HG02870 (cell line): Measurements from ENCODE around the gene ATP1A2.
"Not testable (repeated sequence)": the region's sequence is repeated elsewhere in the genome, so short reads cannot be mapped to it uniquely, and the experiment has no call there.

ENCODE experiments used
- ATAC-seq: cut with Tn5 transposase; IDR thresholded peaks from one replicate; pipeline ENCODE4 v1.9.1; 2021; ENCODE audit warnings: mild to moderate bottlenecking, moderate library complexity; ENCODE audit not compliant: unreplicated experiment

The ATP1A2 gene

DNA sequence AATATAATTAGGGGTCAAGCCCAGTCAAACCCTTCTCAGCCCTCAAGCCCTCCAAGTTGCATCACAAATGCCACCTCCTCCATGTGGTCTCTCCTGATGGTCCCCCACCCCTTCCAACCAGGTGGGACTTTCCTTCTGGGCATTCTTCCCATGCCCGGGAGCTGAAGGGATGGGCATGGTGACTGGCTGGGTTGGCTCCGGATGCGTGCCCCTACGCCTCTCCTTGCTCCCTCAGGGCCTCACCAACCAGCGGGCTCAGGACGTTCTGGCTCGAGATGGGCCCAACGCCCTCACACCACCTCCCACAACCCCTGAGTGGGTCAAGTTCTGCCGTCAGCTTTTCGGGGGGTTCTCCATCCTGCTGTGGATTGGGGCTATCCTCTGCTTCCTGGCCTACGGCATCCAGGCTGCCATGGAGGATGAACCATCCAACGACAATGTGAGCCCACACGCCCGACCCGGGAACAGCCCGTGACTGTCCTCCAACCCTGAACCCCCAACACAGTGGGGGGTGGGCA, 7.5 kb downstream of the ATP1A2 start:
- ATAC-seq = no peak

DNA sequence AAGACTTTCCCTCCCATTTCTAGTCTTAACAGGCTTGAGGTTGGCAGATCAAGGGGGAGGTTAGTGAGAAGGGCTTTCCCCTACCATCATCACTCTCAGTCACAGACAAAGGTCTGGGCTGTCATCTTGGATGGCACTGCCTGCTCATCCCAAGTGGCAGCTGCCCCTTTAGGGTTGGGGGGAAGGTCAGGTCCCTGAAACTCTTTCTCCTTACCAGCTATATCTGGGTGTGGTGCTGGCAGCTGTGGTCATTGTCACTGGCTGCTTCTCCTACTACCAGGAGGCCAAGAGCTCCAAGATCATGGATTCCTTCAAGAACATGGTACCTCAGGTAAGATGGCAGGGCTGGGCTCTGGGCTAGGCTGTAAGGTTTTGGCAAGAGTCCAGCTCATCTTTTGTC, 8.2 kb downstream of the ATP1A2 start:
- no peak for ATAC-seq

DNA sequence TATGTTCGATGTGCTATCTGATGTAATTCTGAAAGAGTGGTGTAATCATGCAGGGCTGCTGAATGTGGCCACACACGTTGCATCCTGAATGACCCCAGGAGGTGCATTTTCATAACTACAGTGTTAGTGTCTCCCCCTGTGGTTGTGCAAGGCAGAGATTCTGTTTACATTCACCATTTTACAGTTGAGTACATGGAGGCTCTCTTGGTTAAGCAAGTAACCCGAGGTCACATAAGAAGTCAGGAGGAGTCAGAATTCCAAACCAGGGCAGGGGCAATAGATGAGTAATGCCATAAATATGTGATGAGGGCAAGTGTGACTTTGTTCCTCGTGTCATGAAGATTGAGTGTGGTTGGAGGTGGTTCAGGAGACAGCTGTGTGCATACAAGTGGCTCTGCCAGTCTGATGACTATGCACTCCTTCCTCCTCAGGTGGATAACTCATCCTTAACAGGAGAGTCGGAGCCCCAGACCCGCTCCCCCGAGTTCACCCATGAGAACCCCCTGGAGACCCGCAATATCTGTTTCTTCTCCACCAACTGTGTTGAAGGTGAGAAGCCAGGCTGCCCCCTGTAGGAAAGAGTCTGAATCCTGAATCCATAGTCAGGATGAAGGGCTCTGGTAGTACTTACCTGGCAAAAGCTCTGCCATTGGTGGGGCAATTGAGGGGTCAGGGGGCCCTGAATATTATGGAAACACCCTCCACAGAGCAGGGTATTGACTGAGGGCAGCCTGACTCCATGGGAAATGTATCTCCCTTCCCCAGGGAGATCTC, 9.3 kb downstream of the ATP1A2 start:
- no peak for ATAC-seq

DNA sequence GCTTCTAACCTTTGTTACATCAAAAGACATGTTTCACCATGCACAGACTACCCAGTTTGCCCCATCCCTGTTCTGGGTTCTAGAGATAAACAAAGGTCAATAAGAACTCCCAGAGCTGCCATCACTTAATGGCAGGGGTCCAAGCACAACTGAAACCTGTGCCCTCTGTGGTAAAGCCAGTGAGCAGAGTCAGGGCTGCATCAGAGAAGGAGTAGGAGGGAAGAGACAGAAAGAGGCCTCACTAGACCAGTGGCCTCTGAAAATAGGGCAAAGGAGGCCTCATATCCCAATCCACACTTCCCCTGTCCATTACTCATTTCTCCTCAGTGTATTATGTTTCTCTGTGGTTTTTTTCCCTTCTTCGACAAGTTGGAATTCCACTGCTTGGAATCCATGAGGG, 10.2 kb downstream of the ATP1A2 start:
- no peak for ATAC-seq

DNA sequence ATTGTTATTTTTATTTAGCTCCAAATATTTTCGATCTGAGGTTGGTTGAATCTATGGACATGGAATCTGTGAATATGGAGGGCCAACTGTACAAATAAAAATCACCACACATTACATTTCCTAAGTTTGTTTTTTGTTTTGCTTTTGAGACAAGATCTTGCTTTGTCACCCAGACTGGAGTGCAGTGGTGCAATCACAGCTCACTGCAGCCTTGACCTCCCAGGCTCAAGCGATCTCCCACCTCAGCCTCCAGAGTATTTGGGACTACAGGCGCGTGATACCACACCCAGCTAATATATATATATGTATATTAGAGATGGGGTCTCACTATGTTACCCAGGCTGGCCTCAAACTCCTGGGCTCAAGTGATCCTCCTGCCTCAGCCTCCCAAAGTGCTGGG, 10.8 kb downstream of the ATP1A2 start:
- not testable (repeated sequence) for ATAC-seq

DNA sequence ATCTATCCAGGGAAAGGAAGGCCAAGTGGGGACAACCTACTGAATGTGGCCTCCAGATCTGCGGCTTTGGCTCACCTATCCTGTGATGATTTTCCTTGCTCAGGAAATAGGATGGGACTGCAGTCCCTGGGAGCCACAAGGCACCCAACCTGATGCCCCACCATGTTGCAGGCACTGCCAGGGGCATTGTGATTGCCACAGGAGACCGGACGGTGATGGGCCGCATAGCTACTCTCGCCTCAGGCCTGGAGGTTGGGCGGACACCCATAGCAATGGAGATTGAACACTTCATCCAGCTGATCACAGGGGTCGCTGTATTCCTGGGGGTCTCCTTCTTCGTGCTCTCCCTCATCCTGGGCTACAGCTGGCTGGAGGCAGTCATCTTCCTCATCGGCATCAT, 11.8 kb downstream of the ATP1A2 start:
- no peak for ATAC-seq

DNA sequence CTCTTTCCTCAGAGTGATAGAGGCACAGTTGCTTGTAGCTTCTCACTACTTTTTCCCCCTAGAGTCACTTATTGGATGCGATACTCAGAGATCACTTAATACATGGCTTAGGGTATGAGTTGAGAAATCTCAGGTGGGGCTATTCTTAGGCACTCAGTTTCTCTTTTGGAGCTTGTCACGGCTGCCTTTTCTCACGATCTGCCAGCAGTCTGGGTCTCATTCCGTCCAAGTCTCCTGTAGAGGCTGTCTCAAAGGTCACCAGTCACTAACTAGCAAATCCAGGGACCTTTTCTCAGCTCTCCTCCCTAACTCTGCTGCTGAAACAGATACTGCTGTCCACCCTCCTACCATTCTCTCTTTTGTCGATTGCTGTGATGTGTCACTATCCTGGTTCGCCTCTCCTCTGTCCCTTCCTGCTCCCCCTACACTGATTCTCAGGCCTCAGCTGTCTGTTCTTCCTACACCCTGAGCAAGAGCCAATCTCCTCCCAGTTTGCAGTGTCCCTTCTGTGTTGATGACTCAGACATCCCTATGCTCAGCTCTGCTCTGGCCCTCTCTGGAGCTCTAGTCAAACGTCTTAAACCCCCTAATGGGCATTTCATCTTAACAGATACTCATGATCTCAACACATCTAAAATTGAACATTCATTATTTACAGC, 12.4 kb downstream of the ATP1A2 start:
- no peak for ATAC-seq

DNA sequence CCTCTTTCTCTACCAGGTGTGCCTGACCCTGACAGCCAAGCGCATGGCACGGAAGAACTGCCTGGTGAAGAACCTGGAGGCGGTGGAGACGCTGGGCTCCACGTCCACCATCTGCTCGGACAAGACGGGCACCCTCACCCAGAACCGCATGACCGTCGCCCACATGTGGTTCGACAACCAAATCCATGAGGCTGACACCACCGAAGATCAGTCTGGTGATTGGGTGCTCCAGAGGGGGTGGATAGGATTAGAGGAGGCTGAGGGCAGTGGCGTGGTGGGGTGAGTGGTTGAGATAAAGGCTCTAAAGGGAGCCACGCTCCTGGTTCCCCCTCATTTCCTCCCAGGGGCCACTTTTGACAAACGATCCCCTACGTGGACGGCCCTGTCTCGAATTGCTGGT, 13.1 kb downstream of the ATP1A2 start:
- no peak for ATAC-seq

DNA sequence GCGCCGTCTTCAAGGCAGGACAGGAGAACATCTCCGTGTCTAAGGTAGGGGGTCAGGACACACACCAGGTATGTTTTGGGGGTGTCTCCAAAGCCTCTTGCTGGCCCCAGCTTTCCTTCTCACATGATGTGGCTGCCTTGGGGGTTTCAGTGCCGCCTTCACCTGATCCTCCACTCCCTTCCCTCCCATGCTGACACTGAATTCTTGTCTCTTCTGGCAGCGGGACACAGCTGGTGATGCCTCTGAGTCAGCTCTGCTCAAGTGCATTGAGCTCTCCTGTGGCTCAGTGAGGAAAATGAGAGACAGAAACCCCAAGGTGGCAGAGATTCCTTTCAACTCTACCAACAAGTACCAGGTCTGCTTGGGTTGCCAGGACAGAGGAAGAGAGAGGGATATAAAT, 13.5 kb downstream of the ATP1A2 start:
- no peak for ATAC-seq

DNA sequence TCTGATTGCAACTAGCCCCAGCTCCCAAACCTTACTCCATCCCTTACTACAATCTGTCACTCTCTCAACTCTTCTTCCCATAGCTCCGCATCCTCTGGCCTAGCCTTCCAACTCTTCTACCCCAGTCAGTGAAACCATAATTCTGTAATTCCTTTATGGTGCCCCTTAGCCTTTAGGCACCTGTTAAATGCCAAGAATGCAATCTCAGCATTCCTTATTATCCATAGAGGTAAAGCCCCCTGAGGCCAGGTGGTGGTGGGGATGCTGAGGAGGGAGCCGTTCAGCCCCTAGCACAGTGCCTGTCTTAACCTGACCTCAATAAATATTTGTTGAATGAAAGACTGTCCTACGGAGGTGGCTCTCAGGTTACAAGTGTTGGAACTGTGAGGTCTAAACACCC, 14.0 kb downstream of the ATP1A2 start:
- ATAC-seq = no peak

DNA sequence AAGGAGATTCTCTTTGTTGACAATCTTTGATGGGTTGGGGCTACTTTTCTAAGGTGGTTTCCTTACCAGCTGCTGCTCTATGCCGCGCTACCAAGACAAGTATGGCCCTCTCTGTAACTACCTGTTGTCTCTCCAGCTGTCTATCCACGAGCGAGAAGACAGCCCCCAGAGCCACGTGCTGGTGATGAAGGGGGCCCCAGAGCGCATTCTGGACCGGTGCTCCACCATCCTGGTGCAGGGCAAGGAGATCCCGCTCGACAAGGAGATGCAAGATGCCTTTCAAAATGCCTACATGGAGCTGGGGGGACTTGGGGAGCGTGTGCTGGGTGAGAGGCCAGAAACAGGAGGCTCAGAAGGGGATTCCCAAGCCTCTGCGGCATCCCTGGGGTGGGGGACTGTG, 14.4 kb downstream of the ATP1A2 start:
- ATAC-seq = no peak

DNA sequence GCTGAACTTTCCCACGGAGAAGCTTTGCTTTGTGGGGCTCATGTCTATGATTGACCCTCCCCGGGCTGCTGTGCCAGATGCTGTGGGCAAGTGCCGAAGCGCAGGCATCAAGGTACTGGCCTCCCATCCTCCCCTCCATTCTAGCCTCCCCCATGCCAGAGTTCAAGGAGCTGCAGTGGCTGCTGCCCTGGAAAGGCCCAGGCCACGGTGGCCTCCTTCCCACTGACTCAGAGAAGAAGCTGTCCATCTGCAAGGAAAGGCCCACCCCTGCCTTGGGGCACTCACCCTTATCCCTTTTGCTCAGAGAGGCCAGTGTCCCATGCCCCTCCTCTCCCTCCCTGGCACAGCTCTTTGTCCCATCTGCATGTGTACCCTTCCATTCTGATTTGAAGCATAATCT, 14.9 kb downstream of the ATP1A2 start:
- no peak for ATAC-seq

DNA sequence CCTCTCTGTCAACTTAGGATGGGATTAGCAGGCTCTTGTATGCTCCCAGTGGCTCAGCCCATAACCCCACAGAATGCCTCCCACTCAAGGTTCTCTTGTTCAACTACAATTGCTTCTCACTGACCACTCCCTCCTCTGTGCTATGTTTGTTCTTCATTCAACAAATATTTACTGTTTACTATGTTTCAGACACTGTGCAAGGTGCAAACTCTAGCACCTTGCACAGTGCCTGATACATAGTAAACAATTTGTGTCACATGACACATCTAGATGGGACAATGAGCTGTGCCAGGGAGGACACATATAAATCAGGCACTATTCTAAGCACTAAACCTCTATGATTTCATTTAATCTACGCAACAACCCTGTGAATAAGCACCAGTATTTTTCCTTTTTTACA, 15.4 kb downstream of the ATP1A2 start:
- no peak for ATAC-seq

DNA sequence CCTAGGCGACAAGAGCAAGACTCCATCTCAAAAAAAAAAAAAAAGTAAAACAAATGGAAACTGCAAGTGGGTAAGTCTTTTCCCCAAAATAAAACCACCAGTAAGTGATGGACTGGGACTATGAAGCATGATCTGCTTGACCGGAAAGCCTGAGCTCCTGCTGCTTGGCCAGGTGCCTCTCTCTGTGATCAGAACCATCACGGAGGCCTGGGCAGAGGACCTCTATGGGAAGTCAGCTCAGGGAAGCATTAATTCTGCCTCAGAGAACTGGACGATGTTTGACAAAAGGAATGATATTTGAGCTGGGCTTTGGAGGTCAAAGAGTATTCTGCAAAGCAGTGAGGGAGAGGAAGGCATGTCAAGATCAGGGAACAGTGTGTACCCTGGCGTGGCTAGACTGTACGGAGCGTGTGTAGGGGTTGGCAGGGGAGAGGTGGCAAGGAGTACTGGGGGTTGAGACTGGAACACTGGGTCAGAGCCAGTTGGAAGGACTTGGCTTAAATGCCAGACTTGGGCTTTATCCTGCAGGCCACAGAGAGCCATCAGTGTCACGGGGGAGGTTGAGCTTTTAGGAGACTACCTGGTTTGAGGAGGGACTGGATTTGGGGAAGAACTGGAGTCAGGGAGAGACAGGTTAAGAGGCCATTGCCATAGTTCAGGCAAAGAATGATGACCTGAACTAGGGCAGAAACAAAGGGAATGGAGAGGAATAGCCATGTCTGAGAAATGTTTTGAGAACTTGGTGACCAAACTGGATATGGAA, 16.4 kb downstream of the ATP1A2 start:
- no peak for ATAC-seq

DNA sequence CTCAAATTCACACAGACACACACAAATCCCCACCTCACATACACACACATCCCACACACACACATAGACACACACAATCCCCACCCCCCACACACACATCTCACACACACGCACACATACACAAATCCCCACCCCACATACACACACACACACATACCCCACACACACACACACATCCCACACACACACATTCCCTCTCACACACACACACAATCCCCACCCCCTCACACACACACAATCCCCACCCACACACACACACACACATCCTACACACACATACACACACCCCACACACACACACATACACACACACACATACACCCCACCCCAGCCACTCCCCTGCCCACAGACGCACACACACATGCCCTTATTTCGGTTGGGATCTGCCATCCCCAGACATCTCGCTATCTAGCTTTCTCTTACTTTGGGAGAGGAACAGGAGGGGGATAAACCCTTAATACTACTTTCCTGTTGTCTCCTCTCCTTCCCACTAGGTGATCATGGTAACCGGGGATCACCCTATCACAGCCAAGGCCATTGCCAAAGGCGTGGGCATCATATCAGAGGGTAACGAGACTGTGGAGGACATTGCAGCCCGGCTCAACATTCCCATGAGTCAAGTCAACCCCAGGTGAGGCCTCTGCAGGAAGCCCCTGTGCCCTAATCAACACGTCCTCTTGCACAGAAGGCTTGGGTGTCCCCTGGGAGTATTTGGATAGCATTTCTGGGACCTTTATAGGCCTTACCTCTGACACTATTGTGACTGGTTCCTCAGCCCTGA, 18.6 kb downstream of the ATP1A2 start:
- ATAC-seq = no peak

DNA sequence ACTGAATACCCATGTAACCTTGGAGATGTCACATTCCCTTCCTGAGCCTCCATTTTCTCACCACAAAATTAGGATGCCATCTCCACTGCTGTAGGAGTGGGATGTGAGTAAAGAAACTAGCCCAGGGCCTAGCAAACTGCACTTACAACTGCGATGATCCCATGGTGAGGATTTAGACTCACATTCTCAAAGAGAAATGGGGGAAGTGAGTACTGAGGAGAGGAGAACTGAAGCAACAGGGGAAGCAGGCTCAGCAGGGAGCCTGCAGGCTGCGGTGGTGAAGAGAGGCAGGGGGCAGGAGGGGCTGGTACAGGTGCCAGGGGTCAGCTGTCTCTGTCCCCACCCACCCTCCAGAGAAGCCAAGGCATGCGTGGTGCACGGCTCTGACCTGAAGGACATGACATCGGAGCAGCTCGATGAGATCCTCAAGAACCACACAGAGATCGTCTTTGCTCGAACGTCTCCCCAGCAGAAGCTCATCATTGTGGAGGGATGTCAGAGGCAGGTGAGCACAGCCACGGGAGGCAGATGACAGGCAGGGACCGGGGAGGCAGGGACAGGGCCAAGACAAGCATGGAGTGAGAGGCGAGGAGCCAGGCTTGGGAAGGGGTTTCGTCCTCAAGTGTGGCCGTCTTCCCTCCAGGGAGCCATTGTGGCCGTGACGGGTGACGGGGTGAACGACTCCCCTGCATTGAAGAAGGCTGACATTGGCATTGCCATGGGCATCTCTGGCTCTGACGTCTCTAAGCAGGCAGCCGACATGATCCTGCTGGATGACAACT, 19.4 kb downstream of the ATP1A2 start:
- ATAC-seq = no peak

DNA sequence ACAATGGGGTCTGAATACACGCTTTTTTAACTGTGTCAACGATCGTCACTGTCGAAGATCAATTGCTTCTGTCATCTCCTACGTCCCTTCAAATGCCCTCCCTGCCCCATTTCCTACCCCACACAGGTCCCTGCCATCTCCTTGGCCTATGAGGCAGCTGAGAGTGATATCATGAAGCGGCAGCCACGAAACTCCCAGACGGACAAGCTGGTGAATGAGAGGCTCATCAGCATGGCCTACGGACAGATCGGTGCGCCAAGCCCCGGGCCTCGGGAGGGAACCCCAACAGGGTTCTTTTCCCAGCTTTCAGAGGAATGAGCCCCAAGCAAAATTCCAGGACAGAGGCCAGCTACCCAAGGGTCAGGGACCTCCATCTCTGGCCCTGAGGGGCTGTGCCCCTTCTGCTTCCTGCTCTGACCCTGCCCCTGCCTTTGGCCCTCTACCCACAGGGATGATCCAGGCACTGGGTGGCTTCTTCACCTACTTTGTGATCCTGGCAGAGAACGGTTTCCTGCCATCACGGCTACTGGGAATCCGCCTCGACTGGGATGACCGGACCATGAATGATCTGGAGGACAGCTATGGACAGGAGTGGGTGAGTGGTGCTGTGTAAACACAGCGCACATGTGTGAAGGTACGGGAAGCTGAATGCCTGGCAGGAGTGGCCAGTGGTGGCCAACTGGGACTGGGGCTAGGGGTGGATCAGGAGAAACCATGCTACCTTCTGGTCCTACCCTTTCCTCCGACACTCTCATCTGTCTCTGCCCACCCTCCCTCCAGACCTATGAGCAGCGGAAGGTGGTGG, 20.8 kb downstream of the ATP1A2 start:
- no peak for ATAC-seq

DNA sequence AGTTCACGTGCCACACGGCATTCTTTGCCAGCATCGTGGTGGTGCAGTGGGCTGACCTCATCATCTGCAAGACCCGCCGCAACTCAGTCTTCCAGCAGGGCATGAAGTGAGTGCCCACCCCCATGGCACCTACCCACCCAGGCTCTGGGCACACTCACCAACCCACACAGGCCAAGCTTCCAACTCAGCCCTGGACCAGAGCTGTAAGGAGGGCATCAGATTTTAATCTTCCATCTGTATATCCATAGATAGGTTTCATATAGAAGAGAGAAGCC, 21.3 kb downstream of the ATP1A2 start:
- no peak for ATAC-seq

DNA sequence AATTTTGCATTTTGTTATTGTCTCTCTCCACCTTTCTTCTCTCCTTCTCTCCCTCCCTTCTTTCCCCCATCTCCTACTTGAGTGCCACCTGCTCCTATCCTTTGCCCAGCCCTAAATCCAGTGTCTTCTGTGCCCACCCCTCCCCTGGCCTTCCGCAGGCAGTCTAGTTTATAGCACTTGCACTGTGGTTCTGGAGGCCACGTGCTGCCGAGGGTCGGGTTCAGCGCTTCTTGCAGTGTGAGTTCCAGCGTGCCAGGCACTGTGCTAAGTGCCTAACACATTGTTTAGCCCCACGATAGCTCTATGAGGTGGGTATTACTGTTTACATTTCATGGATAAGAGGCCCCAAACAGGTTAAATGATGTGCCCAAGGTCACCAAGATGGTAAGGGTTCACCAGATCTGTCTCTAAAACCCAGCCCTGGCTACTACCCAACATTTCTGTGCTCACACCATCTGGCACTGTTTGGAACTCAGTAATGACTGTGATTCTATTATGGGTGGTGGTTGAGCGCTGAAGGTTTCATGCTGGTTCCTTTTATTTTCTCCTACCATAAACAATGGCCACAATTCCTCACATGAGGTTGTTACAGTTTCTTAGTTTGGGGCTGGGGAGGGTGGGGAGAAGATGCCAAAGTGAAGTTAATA, 21.8 kb downstream of the ATP1A2 start:
- no peak for ATAC-seq
